Measurements from ENCODE around the gene POLR3E. TPM values are rescaled to one million over a fixed set of nuclear protein-coding genes. Genes with fewer than 3 reads are reported as not detected.

The POLR3E gene
- total RNA-seq, 1 experiment from 2014 or later, result 95.2 TPM

DNA sequence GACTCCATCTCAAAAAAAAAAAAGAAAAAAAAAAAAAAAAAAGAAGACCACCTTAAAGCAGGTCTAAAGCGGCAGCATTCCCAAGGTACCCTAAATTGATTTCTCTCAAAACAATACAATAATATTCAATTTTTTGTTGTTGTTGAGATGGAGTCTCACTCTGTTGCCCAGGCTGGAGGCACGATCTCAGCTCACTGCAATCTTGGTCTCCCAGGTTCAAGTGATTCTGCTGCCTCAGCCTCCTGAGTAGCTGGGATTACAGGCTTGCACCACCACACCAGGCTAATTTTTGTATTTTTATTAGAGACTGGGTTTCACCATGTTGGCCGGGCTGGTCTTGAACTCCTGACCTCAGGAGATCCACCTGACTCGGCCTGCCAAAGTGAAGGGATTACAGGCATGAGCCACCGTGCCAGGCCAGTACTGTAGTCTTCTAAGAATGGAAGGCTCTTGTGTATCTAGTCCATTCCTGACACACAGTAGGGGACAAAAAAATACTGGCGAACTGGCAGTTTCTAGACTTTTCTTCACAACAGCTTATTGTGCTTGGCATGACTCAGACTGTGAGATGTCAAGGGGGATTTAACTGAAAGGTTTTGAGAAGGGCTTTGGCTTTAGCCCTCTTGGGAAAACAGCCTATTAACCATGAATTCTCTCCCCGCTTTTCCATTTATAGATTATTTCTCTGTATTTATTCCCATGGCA lies 59.9 kb downstream of the POLR3E start:
- Mint-ChIP-seq H3K4me3 (ENCODE audit: low read depth, unreplicated experiment) (no peak overlapping the region), H3K4me1 (ENCODE audit: low read depth, unreplicated experiment) (peaks cover 56% of the 10 kb centered on the region), H3K27me3 (ENCODE audit: unreplicated experiment) (no peaks in the 10 kb centered on the region), H3K36me3 (ENCODE audit: insufficient read depth, unreplicated experiment) (peaks cover 61% of the 10 kb centered on the region), H3K9me3 (ENCODE audit: low read depth, unreplicated experiment) (no peaks in the 10 kb centered on the region), H3K27ac (ENCODE audit: unreplicated experiment) (peak overlapping the region; percentile 56)
- no peak for DNase-seq
- TF ChIP-seq, protein P1, sequence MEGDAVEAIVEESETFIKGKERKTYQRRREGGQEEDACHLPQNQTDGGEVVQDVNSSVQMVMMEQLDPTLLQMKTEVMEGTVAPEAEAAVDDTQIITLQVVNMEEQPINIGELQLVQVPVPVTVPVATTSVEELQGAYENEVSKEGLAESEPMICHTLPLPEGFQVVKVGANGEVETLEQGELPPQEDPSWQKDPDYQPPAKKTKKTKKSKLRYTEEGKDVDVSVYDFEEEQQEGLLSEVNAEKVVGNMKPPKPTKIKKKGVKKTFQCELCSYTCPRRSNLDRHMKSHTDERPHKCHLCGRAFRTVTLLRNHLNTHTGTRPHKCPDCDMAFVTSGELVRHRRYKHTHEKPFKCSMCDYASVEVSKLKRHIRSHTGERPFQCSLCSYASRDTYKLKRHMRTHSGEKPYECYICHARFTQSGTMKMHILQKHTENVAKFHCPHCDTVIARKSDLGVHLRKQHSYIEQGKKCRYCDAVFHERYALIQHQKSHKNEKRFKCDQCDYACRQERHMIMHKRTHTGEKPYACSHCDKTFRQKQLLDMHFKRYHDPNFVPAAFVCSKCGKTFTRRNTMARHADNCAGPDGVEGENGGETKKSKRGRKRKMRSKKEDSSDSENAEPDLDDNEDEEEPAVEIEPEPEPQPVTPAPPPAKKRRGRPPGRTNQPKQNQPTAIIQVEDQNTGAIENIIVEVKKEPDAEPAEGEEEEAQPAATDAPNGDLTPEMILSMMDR (IDR thresholded peaks at IDR 0.05; ENCODE audit: unreplicated experiment), result no peak
- intact Hi-C loops (cut with micrococcal nuclease; ENCODE audit: unreplicated experiment), result no loop called here
- no TSS peak for BruUV-seq (replicated peaks)
- CTCF ChIA-PET, result interaction anchor here (1.1 kb wide), 1 partner anchor 15 kb away, joined by 5 read pairs; no protein-coding TSS in a partner anchor

DNA sequence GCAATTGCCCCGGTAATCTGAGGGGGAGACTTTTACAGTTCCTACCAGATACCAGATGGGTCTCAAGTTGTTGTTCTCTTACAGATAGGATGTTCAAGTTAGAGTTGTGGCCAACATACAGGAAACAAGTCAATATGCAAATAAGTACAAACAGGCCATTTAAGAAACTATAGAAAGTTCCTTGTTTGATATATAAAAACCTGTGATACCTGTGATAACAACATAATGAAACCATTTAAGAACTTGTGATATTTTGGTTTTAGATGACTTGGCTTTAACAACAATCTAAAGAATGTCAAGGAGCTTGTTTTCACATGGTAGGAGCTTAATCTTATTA lies 60.4 kb downstream of the POLR3E start:
- Mint-ChIP-seq H3K4me1 (ENCODE audit: low read depth, unreplicated experiment) (peaks cover 56% of the 10 kb centered on the region), H3K9me3 (ENCODE audit: low read depth, unreplicated experiment) (no peaks in the 10 kb centered on the region), H3K27me3 (ENCODE audit: unreplicated experiment) (no peaks in the 10 kb centered on the region), H3K4me3 (ENCODE audit: low read depth, unreplicated experiment) (no peak overlapping the region), H3K27ac (ENCODE audit: unreplicated experiment) (peak overlapping the region; percentile 56), H3K36me3 (ENCODE audit: insufficient read depth, unreplicated experiment) (peaks cover 62% of the 10 kb centered on the region)
- CTCF ChIA-PET, result interaction anchor here (0.6 to 1.2 kb wide), 3 partner anchors 14 to 1201 kb away, joined by 3 to 5 read pairs (median 3); no protein-coding TSS in a partner anchor
- DNase-seq, result no peak
- BruUV-seq (replicated peaks), result no TSS peak
- TF ChIP-seq, protein P1 (IDR thresholded peaks at IDR 0.05; ENCODE audit: unreplicated experiment), result no peak
- intact Hi-C loops (cut with micrococcal nuclease; ENCODE audit: unreplicated experiment), result no loop called here

DNA sequence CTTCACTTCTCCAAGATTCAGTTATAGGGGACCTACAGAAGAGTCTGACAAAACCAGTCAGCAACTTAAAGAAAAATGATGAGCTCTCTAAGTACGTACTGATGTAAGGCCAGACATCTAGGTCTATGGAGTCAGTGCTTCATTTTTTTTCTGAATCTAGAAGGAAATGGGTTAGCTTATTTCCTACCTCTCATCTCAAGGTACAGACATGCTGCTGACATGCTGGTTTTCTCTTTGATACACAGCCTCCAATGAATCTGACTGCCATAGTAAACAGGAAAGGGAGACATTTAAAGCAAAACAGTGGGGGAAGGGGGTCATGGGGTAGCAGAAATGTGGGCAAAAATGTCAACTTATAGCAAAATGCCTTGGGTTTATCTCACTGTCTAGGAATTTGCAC lies 60.8 kb downstream of the POLR3E start:
- CTCF ChIA-PET, result interaction anchor here (0.6 to 1.2 kb wide), 3 partner anchors 14 to 1201 kb away, joined by 3 to 5 read pairs (median 3); no protein-coding TSS in a partner anchor
- peaks cover 64% of the 10 kb centered on the region for H3K36me3 Mint-ChIP-seq (ENCODE audit: insufficient read depth, unreplicated experiment)

DNA sequence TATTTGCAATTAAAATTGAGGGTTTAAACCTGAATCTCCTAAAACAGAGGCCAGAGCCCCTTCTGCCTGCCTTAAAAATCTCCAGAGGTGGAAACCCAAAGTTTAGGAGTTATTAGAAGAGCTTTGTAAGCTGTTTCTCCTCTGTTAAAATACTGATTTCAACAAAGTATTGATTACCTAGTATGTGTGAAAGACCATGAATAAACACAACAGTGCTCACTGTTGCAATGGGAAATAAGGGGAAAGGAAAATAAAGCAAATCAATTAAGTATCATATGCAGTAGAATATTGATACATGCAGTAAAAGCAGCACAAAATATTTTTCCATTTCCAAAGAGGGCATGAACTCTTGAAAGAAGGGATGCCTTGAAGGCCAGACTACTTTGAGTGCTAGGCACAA lies 62.5 kb downstream of the POLR3E start:
- no peaks in the 10 kb centered on the region for H3K27me3 Mint-ChIP-seq (ENCODE audit: unreplicated experiment)
- CTCF ChIA-PET, result no interaction called here
- BruUV-seq (replicated peaks), result no TSS peak

More for the DNA sequence above, 60.8 kb downstream of the POLR3E start:
- no peak overlapping the region for H3K4me3 Mint-ChIP-seq (ENCODE audit: low read depth, unreplicated experiment)
- no peaks in the 10 kb centered on the region for H3K27me3 Mint-ChIP-seq (ENCODE audit: unreplicated experiment)
- peaks cover 54% of the 10 kb centered on the region for H3K4me1 Mint-ChIP-seq (ENCODE audit: low read depth, unreplicated experiment)
- TF ChIP-seq, protein P1 (IDR thresholded peaks at IDR 0.05; ENCODE audit: unreplicated experiment), result no peak
- DNase-seq, result no peak
- intact Hi-C loops (cut with micrococcal nuclease; ENCODE audit: unreplicated experiment), result no loop called here
- no peaks in the 10 kb centered on the region for H3K9me3 Mint-ChIP-seq (ENCODE audit: low read depth, unreplicated experiment)
- peak overlapping the region; percentile 56 for H3K27ac Mint-ChIP-seq (ENCODE audit: unreplicated experiment)
- no TSS peak for BruUV-seq (replicated peaks)

More for the DNA sequence above, 62.5 kb downstream of the POLR3E start:
- Mint-ChIP-seq H3K9me3 (ENCODE audit: low read depth, unreplicated experiment) (no peaks in the 10 kb centered on the region), H3K27ac (ENCODE audit: unreplicated experiment) (no peak overlapping the region), H3K36me3 (ENCODE audit: insufficient read depth, unreplicated experiment) (peaks cover 69% of the 10 kb centered on the region), H3K4me1 (ENCODE audit: low read depth, unreplicated experiment) (peaks cover 37% of the 10 kb centered on the region), H3K4me3 (ENCODE audit: low read depth, unreplicated experiment) (no peak overlapping the region)
- TF ChIP-seq, protein P1 (IDR thresholded peaks at IDR 0.05; ENCODE audit: unreplicated experiment), result no peak
- intact Hi-C loops (cut with micrococcal nuclease; ENCODE audit: unreplicated experiment), result no loop called here
- no peak for DNase-seq

Measured in Calu3 (cell line).